SKM-1 (cell line): Measurements from ENCODE around the gene CISD3.
"Not testable (repeated sequence)": the region's sequence is repeated elsewhere in the genome, so short reads cannot be mapped to it uniquely, and the experiment has no call there.

ENCODE experiments used
- DNase-seq: peaks from one replicate; lab custom pipeline; 2025; ENCODE audit not compliant: unreplicated experiment; lab: John Stamatoyannopoulos, UW

The CISD3 gene

GRCh38 chr17:38707678-38708351 is 22.3 kb upstream of the CISD3 start:
- DNase-seq = no peak

GRCh38 chr17:38709104-38709820 is 20.9 kb upstream of the CISD3 start:
- no peak for DNase-seq

- no peak for DNase-seq
Observed at GRCh38 chr17:38709864-38710603, 20.1 kb upstream of the CISD3 start.

GRCh38 chr17:38710604-38710962 is 19.6 kb upstream of the CISD3 start:
- DNase-seq = no peak

GRCh38 chr17:38710985-38711384 is 19.2 kb upstream of the CISD3 start:
- DNase-seq = no peak

- no peak for DNase-seq
Observed at GRCh38 chr17:38711792-38712571, 18.2 kb upstream of the CISD3 start.

- DNase-seq = no peak
Observed at GRCh38 chr17:38712593-38712992, 17.5 kb upstream of the CISD3 start.

- no peak for DNase-seq
Observed at GRCh38 chr17:38713456-38714075, 16.6 kb upstream of the CISD3 start.

- no peak for DNase-seq
Observed at GRCh38 chr17:38715216-38715943, 14.8 kb upstream of the CISD3 start.

GRCh38 chr17:38716368-38717005 is 13.7 kb upstream of the CISD3 start:
- no peak for DNase-seq

GRCh38 chr17:38717139-38717745 is 12.9 kb upstream of the CISD3 start:
- DNase-seq = no peak

- DNase-seq = no peak
Observed at GRCh38 chr17:38719289-38719942, 10.7 kb upstream of the CISD3 start.

- no peak for DNase-seq
Observed at GRCh38 chr17:38719943-38720641, 10.0 kb upstream of the CISD3 start.

GRCh38 chr17:38720941-38721340 is 9.2 kb upstream of the CISD3 start:
- no peak for DNase-seq

GRCh38 chr17:38721802-38722201 is 8.3 kb upstream of the CISD3 start:
- no peak for DNase-seq

- DNase-seq = no peak
Observed at GRCh38 chr17:38724337-38724988, 5.7 kb upstream of the CISD3 start.

- no peak for DNase-seq
Observed at GRCh38 chr17:38725066-38725465, 5.1 kb upstream of the CISD3 start.

- not testable (repeated sequence) for DNase-seq
Observed at GRCh38 chr17:38726145-38726544, 4.0 kb upstream of the CISD3 start.
